Thyroid gland (tissue), 4 donors: Measurements from ENCODE around the gene LAMC3. TPM values are rescaled to one million over a fixed set of nuclear protein-coding genes. Genes with fewer than 3 reads are reported as not detected.
A peak's percentile ranks its signal among the peaks of the same experiment; 100 is the strongest.
"Not testable (repeated sequence)": the region's sequence is repeated elsewhere in the genome, so short reads cannot be mapped to it uniquely, and the experiment has no call there.

Source experiments
- DNase-seq, 2 donors: peaks; one replicate each; pipeline ENCODE4 v3.0.0-alpha.2; 2019
- H3K27ac ChIP-seq, 3 donors: fragments of 200-600 bp; sonication (generic); 1 replicate in 2 of 3; 2 replicates in 1 of 3; pipeline ENCODE4 v1.5.1; 2016 to 2019; ENCODE audit warnings: mild to moderate bottlenecking in 1 of 3, moderate library complexity in 1 of 3
- H3K27me3 ChIP-seq: fragments of 200-600 bp; sonication (generic); one replicate; pipeline ENCODE4 v1.5.1; 2019
- H3K36me3 ChIP-seq, 2 donors: fragments of 200-600 bp; sonication (generic); one replicate each; pipeline ENCODE4 v1.5.1; 2016 to 2019
- H3K4me1 ChIP-seq, 2 donors: fragments of 200-600 bp; sonication (generic); one replicate each; pipeline ENCODE4 v1.5.1; 2017 to 2019
- H3K4me3 ChIP-seq, 3 donors: fragments of 200-600 bp; sonication (generic); replicated peaks in 1 of 3; 1 replicate in 2 of 3; 2 replicates in 1 of 3; pipeline ENCODE4 v1.5.1; 2016; ENCODE audit warnings: mild to moderate bottlenecking in 1 of 3
- H3K9me3 ChIP-seq: fragments of 200-600 bp; sonication (generic); one replicate; pipeline ENCODE4 v1.5.1; 2017
- CTCF ChIP-seq, 6 experiments: fragments of 200-600 bp in 3 of 6; fragments of 450-650 bp in 3 of 6; sonication (generic) in 3 of 6; IDR thresholded peaks; one replicate each; pipeline ENCODE4 v1.5.1; 2016 to 2019; ENCODE audit warnings: antibody characterized with exemption in 6 of 6, mild to moderate bottlenecking in 2 of 6, inconsistent platforms in 1 of 6, moderate library complexity in 1 of 6
- POLR2A ChIP-seq, 2 donors: fragments of 450-650 bp; IDR thresholded peaks; one replicate each; pipeline ENCODE4 v1.6.1; 2017; ENCODE audit warnings: antibody characterized with exemption in 2 of 2, mild to moderate bottlenecking in 2 of 2, moderate library complexity in 1 of 2
- WGBS, 2 donors: methylation state at CpG; one replicate each; pipeline ENCODE4 v1.1.5; 2017; 5-methylcytosine and 5-hydroxymethylcytosine counted together
- intact Hi-C: fragments of 100-400 bp; cut with DNase I; formaldehyde crosslinking; loops from one replicate; pipeline ENCODE4 v1.15.1; 2023
- total RNA-seq, 4 donors: library from RNA; depleted of rRNA; stranded (reverse); fragments of >200 nt; gene quantifications; one replicate each; pipeline ENCODE4 v1.2.3, GENCODE V29; 2016

Gene LAMC3
- total RNA-seq, 4 donors from 2014 or later, result 0.81 to 11.1 (median 3.2) TPM

GRCh38 chr9:131097948-131098278 is 88.9 kb downstream of the LAMC3 start:
- Histone ChIP-seq H3K36me3 (no peaks in the 10 kb centered on the region), H3K4me1 (peaks cover 56 to 61% of the 10 kb centered on the region in 2 donors), H3K9me3 (no peaks in the 10 kb centered on the region), H3K27ac (peak overlapping the region; percentile 94 to 99 (median 95)), H3K4me3 (peak overlapping the region in 1 of 3 donors; percentile 14), H3K27me3 (no peaks in the 10 kb centered on the region)
- WGBS, 2 donors, result 28 to 59% methylated on average over 3 to 8 of the region's 8 CpGs
- intact Hi-C loops, result no loop called here
- peak; percentile 40 to 60 for DNase-seq
- TF ChIP-seq POLR2A (IDR thresholded peaks at IDR 0.05) (no peak), CTCF (IDR thresholded peaks at IDR 0.05) (no peak)

GRCh38 chr9:131098391-131099101 is 89.6 kb downstream of the LAMC3 start:
- no peaks in the 10 kb centered on the region for H3K27me3 ChIP-seq
- peak overlapping the region in 1 of 3 donors; percentile 14 for H3K4me3 ChIP-seq

GRCh38 chr9:131099102-131099606 is 90.2 kb downstream of the LAMC3 start:
- Histone ChIP-seq H3K27me3 (no peaks in the 10 kb centered on the region), H3K4me1 (peaks cover 56 to 63% of the 10 kb centered on the region in 2 donors), H3K36me3 (no peaks in the 10 kb centered on the region), H3K9me3 (no peaks in the 10 kb centered on the region), H3K4me3 (no peak overlapping the region), H3K27ac (peak overlapping the region; percentile 94 to 99 (median 95))
- peak; percentile 30 to 35 for DNase-seq
- 50 to 58% methylated on average over 8 of the region's 8 CpGs for WGBS, 2 donors
- intact Hi-C loops, result no loop called here
- TF ChIP-seq POLR2A (IDR thresholded peaks at IDR 0.05) (no peak), CTCF (IDR thresholded peaks at IDR 0.05) (no peak)

More at GRCh38 chr9:131098391-131099101, 89.6 kb downstream of the LAMC3 start:
- Histone ChIP-seq H3K27ac (peak overlapping the region; percentile 94 to 99 (median 95)), H3K4me1 (peaks cover 56 to 63% of the 10 kb centered on the region in 2 donors), H3K36me3 (no peaks in the 10 kb centered on the region), H3K9me3 (no peaks in the 10 kb centered on the region)
- peak; percentile 85 for DNase-seq
- intact Hi-C loops, result no loop called here
- WGBS, 2 donors, result 50 to 78% methylated on average over 8 to 10 of the region's 13 CpGs
- TF ChIP-seq POLR2A (IDR thresholded peaks at IDR 0.05) (peak in 1 of 2 donors; percentile 39), CTCF (IDR thresholded peaks at IDR 0.05) (no peak)

- H3K4me3 ChIP-seq, H3K9me3 ChIP-seq, H3K36me3 ChIP-seq, H3K27me3 ChIP-seq, intact Hi-C loops: not testable (repeated sequence)
- 76 to 83% methylated on average over 8 of the region's 8 CpGs for WGBS, 2 donors
- Histone ChIP-seq H3K27ac (peak overlapping the region; percentile 94 to 99 (median 95)), H3K4me1 (peaks cover 56 to 63% of the 10 kb centered on the region in 2 donors)
- DNase-seq, result peak in 1 of 2 donors; percentile 18
Measured at GRCh38 chr9:131099845-131100244, 90.9 kb downstream of the LAMC3 start.

GRCh38 chr9:131100445-131100844 is 91.5 kb downstream of the LAMC3 start:
- no peaks in the 10 kb centered on the region for H3K27me3 ChIP-seq
- H3K27ac ChIP-seq, result peak overlapping the region; percentile 94 to 99 (median 95)
- no peak overlapping the region for H3K4me3 ChIP-seq
- 43 to 55% methylated on average over 6 to 8 of the region's 9 CpGs for WGBS, 2 donors
- DNase-seq, result peak; percentile 97
- intact Hi-C loops, result no loop called here
- no peaks in the 10 kb centered on the region for H3K9me3 ChIP-seq
- TF ChIP-seq CTCF (IDR thresholded peaks at IDR 0.05) (no peak), POLR2A (IDR thresholded peaks at IDR 0.05) (peak in 1 of 2 donors; percentile 91)
- H3K36me3 ChIP-seq, result no peaks in the 10 kb centered on the region
- H3K4me1 ChIP-seq, result peaks cover 56 to 63% of the 10 kb centered on the region in 2 donors
